Activated naive CD8-positive, alpha-beta T cell treated with anti-CD3 and anti-CD28 coated beads, Interleukin-2, amount 50 U/mL, for 16 hours (primary cell): ENCODE results near the gene MTA1.

Experiments used
- DNase-seq: peaks from one replicate; pipeline ENCODE4 v3.0.0-alpha.2; 2020; ENCODE audit warnings: low read depth, low spot score

Gene MTA1

GRCh38 chr14:105422695-105423487 lies 3.3 kb downstream of the MTA1 start:
- DNase-seq: no peak

GRCh38 chr14:105423488-105424195 lies 4.0 kb downstream of the MTA1 start:
- DNase-seq: no peak

- no peak for DNase-seq
These were observed 5.2 kb downstream of the MTA1 start for GRCh38 chr14:105424861-105425260.

GRCh38 chr14:105425823-105426247 lies 6.2 kb downstream of the MTA1 start:
- DNase-seq: no peak

- no peak for DNase-seq
These were observed 6.9 kb downstream of the MTA1 start for GRCh38 chr14:105426416-105427130.

GRCh38 chr14:105427412-105427811 lies 7.8 kb downstream of the MTA1 start:
- no peak for DNase-seq

GRCh38 chr14:105427936-105428485 lies 8.4 kb downstream of the MTA1 start:
- no peak for DNase-seq

- no peak for DNase-seq
These were observed 10.4 kb downstream of the MTA1 start for GRCh38 chr14:105430042-105430441.

- DNase-seq: no peak
These were observed 10.9 kb downstream of the MTA1 start for GRCh38 chr14:105430565-105430964.

GRCh38 chr14:105431256-105431655 lies 11.6 kb downstream of the MTA1 start:
- DNase-seq: no peak

- DNase-seq: no peak
These were observed 13.0 kb downstream of the MTA1 start for GRCh38 chr14:105432657-105433056.

GRCh38 chr14:105433161-105433605 lies 13.6 kb downstream of the MTA1 start:
- DNase-seq: no peak

GRCh38 chr14:105436402-105436801 lies 16.8 kb downstream of the MTA1 start:
- no peak for DNase-seq

GRCh38 chr14:105436891-105437722 lies 17.5 kb downstream of the MTA1 start:
- no peak for DNase-seq

- DNase-seq: no peak
These were observed 18.3 kb downstream of the MTA1 start for GRCh38 chr14:105437723-105438500.

- DNase-seq: no peak
These were observed 19.6 kb downstream of the MTA1 start for GRCh38 chr14:105439179-105439578.

- no peak for DNase-seq
These were observed 20.3 kb downstream of the MTA1 start for GRCh38 chr14:105439710-105440553.

GRCh38 chr14:105440554-105440900 lies 20.9 kb downstream of the MTA1 start:
- no peak for DNase-seq

GRCh38 chr14:105440992-105441391 lies 21.4 kb downstream of the MTA1 start:
- no peak for DNase-seq

- DNase-seq: no peak
These were observed 22.5 kb downstream of the MTA1 start for GRCh38 chr14:105442125-105442524.
